GM19035 (cell line): ENCODE measurements around the gene FAM83E.
A peak's percentile ranks its signal among the peaks of the same experiment; 100 is the strongest.
"Not testable (repeated sequence)": the region's sequence is repeated elsewhere in the genome, so short reads cannot be mapped to it uniquely, and the experiment has no call there.

ENCODE experiments used
- ATAC-seq: cut with Tn5 transposase; IDR thresholded peaks from one replicate; pipeline ENCODE4 v1.9.1; 2021; ENCODE audit not compliant: unreplicated experiment

The FAM83E gene

GRCh38 chr19:48641850-48642249 is 27.0 kb upstream of the FAM83E start:
- no peak for ATAC-seq

DNA sequence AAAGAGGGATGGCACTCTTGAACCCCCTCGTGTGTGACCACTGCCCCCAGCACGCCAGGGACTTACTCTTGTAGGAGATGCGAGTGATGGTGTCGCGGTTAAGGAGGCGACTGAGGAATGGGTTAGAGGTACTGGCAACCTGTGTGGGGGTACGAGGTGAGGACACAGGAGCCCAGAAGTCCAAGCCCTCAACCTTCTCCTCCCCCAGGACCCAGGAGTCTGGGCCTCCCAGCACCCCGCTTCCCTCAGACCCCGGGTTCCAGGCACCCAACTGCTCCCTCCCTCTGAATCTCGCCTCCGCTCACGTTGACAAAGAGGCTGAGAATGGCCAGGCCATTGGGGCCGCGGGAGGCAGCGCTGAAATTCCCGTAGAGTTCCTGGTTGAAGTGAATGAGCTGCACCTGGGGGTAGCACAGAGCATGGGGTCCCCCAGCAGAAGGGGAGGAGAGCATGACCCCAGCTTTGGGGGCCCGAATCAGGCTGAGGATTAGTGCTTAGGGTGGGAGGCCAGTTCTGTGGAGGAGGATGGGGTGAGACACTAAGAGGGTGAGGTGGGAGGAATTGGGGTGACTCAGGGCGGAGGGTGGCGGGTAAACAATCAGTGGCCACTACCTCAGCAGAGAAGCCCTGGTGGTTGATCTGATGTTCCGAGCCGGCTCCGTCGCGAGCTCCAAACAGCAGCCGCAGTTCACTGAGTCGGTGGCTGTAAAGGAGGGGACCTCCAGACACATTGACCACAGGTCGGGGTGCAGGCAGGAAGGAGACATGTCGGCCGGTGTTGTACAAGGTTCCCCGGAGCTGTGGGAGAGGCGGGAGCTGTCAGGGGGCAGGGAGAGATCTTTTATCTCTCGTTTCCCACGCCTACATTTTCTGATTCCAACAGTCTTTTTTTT is 24.9 kb upstream of the FAM83E start:
- no peak for ATAC-seq

GRCh38 chr19:48638831-48639381 is 24.0 kb upstream of the FAM83E start:
- ATAC-seq = no peak

- peak; percentile 16 for ATAC-seq
These were observed 23.3 kb upstream of the FAM83E start for GRCh38 chr19:48637948-48638830.

GRCh38 chr19:48637449-48637947 is 22.6 kb upstream of the FAM83E start:
- peak; percentile 61 for ATAC-seq

GRCh38 chr19:48636859-48637448 is 22.1 kb upstream of the FAM83E start, which contains the start of gene DBP:
Gene DBP (minus strand): TSS chr19:48637379. CDS start chr19:48636994, 385 bp downstream.
- no peak for ATAC-seq

- ATAC-seq = no peak
These were observed 21.3 kb upstream of the FAM83E start for GRCh38 chr19:48635966-48636858.

GRCh38 chr19:48635263-48635965 is 20.5 kb upstream of the FAM83E start:
- ATAC-seq = peak; percentile 10

- ATAC-seq = peak; percentile 33
These were observed 19.8 kb upstream of the FAM83E start for GRCh38 chr19:48634424-48635262.

GRCh38 chr19:48634036-48634342 is 19.1 kb upstream of the FAM83E start:
- no peak for ATAC-seq

GRCh38 chr19:48633148-48634035 is 18.5 kb upstream of the FAM83E start:
- no peak for ATAC-seq

GRCh38 chr19:48632692-48633147 is 17.8 kb upstream of the FAM83E start:
- ATAC-seq = no peak

DNA sequence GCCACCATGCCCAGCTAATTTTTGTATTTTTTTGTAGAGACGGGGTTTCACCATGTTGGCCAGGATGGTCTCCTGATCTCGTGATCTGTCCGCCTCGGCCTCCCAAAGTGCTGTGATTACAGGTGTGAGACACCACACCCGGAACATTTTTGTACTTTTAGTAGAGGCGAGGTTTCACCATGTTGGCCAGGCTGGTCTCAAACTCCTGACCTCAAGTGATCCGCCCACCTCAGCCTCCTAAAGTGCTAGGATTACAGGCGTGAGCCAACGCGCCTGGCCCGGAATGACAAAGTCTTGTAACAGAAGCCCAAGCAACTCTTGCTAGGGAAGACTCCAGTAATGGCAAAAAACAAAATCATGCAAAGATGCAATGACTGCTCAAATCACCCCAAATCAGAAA is 17.4 kb upstream of the FAM83E start:
- not testable (repeated sequence) for ATAC-seq

- ATAC-seq = no peak
These were observed 16.3 kb upstream of the FAM83E start for GRCh38 chr19:48631225-48631624.

- ATAC-seq = no peak
These were observed 15.6 kb upstream of the FAM83E start for GRCh38 chr19:48630296-48631063.

DNA sequence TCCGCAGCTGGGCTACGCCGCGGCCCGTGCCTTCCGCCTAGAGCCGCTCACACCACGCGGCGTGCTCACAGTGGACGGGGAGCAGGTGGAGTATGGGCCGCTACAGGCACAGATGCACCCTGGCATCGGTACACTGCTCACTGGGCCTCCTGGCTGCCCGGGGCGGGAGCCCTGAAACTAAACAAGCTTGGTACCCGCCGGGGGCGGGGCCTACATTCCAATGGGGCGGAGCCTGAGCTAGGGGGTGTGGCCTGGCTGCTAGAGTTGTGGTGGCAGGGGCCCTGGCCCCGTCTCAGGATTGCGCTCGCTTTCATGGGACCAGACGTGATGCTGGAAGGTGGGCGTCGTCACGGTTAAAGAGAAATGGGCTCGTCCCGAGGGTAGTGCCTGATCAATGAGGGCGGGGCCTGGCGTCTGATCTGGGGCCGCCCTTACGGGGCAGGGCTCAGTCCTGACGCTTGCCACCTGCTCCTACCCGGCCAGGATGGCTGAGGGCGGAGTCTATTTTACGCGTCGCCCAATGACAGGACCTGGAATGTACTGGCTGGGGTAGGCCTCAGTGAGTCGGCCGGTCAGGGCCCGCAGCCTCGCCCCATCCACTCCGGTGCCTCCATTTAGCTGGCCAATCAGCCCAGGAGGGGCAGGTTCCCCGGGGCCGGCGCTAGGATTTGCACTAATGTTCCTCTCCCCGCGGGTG is 14.9 kb upstream of the FAM83E start:
- ATAC-seq = no peak
